Muscle layer of colon (tissue), 2 donors: Measurements from ENCODE around the gene MSMP.
A peak's percentile ranks its signal among the peaks of the same experiment; 100 is the strongest.

ENCODE experiments used
- H3K27ac ChIP-seq: one replicate; pipeline ENCODE4 v1.7.0; 2013; ENCODE audit warnings: low read depth, mild to moderate bottlenecking, low read length, moderate library complexity
- H3K27me3 ChIP-seq, 2 donors: one replicate each; pipeline ENCODE4 v1.7.0; 2013; ENCODE audit warnings: low read length in 2 of 2, mild to moderate bottlenecking in 2 of 2; ENCODE audit not compliant: insufficient read depth in 2 of 2, control insufficient read depth in 1 of 2
- H3K36me3 ChIP-seq: one replicate; pipeline ENCODE4 v1.7.0; 2013; ENCODE audit warnings: mild to moderate bottlenecking, low read length; ENCODE audit not compliant: insufficient read depth
- H3K4me1 ChIP-seq: one replicate; pipeline ENCODE4 v1.7.0; 2013; ENCODE audit warnings: mild to moderate bottlenecking, low read length; ENCODE audit not compliant: insufficient read depth
- H3K4me3 ChIP-seq, 2 donors: one replicate each; pipeline ENCODE4 v1.7.0; 2013; ENCODE audit warnings: low read length in 2 of 2, low read depth in 1 of 2, mild to moderate bottlenecking in 1 of 2, moderate library complexity in 1 of 2
- H3K9ac ChIP-seq: one replicate; pipeline ENCODE4 v1.7.0; 2013; ENCODE audit warnings: low read length
- H3K9me3 ChIP-seq: one replicate; pipeline ENCODE4 v1.7.0; 2013; ENCODE audit warnings: mild to moderate bottlenecking, low read length
- donor health status: abdominal sarcoma.
- donor health status: Adenocarcinoma of cecum.

MSMP gene

GRCh38 chr9:35738924-35739323, 15.2 kb downstream of the MSMP start:
- no peaks in the 10 kb centered on the region for H3K27me3 ChIP-seq
- H3K4me1 ChIP-seq: peaks cover 6% of the 10 kb centered on the region
- no peak overlapping the region for H3K9ac ChIP-seq
- no peak overlapping the region for H3K27ac ChIP-seq
- H3K36me3 ChIP-seq: peaks cover 95% of the 10 kb centered on the region
- no peak overlapping the region for H3K4me3 ChIP-seq
- no peaks in the 10 kb centered on the region for H3K9me3 ChIP-seq

DNA sequence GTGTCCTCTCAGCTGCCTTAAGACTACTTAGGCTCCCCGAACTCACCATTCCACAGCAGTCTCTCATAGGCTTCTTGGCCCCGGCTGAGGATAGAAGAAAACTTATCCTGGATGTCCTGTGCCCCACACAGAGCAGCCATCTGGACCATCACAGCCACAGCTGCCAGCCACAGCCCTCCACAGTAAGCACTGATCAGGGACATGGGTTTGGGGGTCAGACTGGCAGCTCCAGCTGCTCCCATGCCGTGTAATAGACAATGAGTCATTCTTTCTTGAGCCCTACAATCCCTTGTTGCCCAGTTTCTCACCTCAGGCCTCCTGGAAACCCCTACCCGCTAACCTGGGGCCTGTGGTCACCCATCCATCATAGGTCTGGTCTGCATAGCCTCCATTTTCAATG, 15.9 kb downstream of the MSMP start:
- Histone ChIP-seq H3K9me3 (no peaks in the 10 kb centered on the region), H3K9ac (no peak overlapping the region), H3K27ac (no peak overlapping the region), H3K27me3 (no peaks in the 10 kb centered on the region), H3K4me3 (no peak overlapping the region), H3K4me1 (peaks cover 14% of the 10 kb centered on the region), H3K36me3 (peaks cover 87% of the 10 kb centered on the region)

GRCh38 chr9:35737143-35737542, 16.9 kb downstream of the MSMP start:
- Histone ChIP-seq H3K9ac (no peak overlapping the region), H3K36me3 (peaks cover 77% of the 10 kb centered on the region), H3K4me3 (no peak overlapping the region), H3K4me1 (peaks cover 17% of the 10 kb centered on the region), H3K27ac (no peak overlapping the region), H3K9me3 (no peaks in the 10 kb centered on the region), H3K27me3 (no peaks in the 10 kb centered on the region)

DNA sequence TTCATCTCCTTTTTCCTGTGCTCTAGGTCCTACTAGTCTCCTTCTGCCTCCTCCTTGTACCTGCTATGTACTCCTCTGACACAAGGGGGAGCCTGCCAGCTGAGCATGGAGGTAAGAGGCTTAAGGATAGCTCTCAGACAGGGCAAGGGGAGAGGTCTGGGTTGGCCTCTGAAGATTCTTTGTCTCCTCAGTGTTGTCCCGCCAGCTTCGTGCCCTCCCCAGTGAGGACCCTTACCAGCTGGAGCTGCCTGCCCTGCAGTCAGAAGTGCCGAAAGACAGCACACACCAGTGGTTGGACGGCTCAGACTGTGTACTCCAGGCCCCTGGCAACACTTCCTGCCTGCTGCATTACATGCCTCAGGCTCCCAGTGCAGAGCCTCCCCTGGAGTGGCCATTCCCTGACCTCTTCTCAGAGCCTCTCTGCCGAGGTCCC, 17.9 kb downstream of the MSMP start:
- Histone ChIP-seq H3K27me3 (no peaks in the 10 kb centered on the region), H3K27ac (peak overlapping the region; percentile 2), H3K9ac (no peak overlapping the region), H3K36me3 (peaks cover 69% of the 10 kb centered on the region), H3K9me3 (no peaks in the 10 kb centered on the region), H3K4me3 (no peak overlapping the region), H3K4me1 (peaks cover 17% of the 10 kb centered on the region)

DNA sequence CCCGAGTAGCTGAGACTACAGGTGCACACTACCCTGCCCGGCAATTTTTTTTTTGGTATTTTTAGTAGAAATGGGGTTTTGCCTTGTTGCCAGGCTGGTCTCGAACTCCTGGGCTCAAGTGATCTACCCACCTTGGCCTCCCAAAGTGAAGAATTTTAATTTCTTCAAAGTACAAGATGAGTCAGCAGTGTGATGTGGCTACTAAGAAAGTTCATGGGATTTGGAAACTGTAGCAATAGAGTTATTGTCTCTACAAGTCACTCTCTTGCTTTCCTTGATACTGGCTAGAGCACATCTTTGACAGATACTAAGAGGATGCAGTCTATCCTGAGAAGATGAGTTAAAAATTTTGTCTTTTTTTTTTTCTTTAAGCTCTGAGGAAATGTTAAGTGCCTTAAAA, 20.0 kb downstream of the MSMP start:
- Histone ChIP-seq H3K27me3 (no peaks in the 10 kb centered on the region), H3K4me1 (peaks cover 38% of the 10 kb centered on the region), H3K27ac (peak overlapping the region; percentile 27), H3K36me3 (peaks cover 49% of the 10 kb centered on the region), H3K9ac (no peak overlapping the region), H3K4me3 (no peak overlapping the region), H3K9me3 (no peaks in the 10 kb centered on the region)

DNA sequence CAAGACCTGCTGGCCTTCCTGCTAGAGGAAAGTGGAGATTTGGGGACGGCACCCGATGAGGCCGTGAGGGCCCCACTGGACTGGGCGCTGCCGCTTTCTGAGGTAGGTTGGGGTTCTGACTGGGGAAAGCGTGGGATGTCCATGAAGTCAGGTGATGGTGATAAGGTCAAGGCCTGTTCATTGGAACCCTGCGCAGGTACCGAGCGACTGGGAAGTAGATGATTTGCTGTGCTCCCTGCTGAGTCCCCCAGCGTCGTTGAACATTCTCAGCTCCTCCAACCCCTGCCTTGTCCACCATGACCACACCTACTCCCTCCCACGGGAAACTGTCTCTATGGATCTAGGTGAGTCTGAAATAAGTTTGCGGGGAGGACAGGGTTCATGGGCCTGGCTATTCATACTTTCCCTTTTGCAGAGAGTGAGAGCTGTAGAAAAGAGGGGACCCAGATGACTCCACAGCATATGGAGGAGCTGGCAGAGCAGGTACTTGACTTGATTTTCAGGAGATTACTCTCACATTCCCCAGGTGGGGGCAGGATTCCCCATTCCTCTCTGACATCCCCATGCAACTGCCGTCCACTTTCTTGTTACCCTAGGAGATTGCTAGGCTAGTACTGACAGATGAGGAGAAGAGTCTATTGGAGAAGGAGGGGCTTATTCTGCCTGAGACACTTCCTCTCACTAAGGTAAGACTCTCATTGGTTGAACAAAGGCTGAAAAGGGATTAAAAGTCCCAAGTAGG, 21.1 kb downstream of the MSMP start:
- no peaks in the 10 kb centered on the region for H3K9me3 ChIP-seq
- peak overlapping the region; percentile 95 for H3K9ac ChIP-seq
- peak overlapping the region; percentile 95 for H3K27ac ChIP-seq
- peaks cover 49% of the 10 kb centered on the region for H3K4me1 ChIP-seq
- H3K4me3 ChIP-seq: peak overlapping the region; percentile 60 to 92
- H3K27me3 ChIP-seq: no peaks in the 10 kb centered on the region
- H3K36me3 ChIP-seq: peaks cover 37% of the 10 kb centered on the region

DNA sequence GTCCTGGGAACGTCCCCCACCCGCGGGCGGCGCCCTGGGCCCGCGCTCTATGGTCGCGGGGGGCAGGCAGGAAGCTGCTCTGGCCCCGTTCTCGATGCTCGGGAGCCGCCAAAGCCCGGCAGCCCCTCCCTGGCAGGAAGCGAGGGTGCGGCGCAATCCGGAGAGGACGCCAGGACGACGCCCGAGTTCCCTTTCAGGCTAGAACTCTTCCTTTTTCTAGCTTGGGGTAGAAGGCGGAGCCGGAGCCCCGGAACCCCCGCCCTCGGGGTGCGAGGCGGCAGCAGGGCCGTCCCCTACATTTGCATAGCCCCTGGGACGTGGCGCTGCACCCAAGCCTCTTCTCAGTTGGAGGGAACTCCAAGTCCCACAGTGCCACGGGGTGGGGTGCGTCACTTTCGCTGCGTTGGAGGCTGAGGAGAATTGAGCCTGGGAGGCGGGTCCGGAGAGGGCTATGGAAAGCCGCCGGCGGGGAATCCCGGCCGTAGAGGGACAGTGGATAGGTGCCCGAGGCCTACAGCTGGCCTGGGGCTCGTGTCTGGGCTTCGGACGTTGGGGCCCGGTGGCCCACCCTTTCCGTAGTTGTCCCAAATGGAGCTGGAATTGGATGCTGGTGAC, 21.8 kb downstream of the MSMP start, which contains the start of the genes CREB3 and TLN1:
CREB3 (plus strand) TSS at position 482 of the 615 bp plus-strand sequence; CDS start at position 589, 107 bp downstream.
TLN1 (minus strand) TSS at position 11 of the 615 bp plus-strand sequence. CDS start 6,501 bp downstream, outside the sequence.
- Histone ChIP-seq H3K27me3 (no peaks in the 10 kb centered on the region), H3K9me3 (no peaks in the 10 kb centered on the region), H3K4me1 (peaks cover 56% of the 10 kb centered on the region), H3K9ac (peak within 1 kb of the TSS; percentile 99), H3K36me3 (peaks cover 31% of the 10 kb centered on the region), H3K27ac (peak within 1 kb of the TSS; percentile 95), H3K4me3 (peak within 1 kb of the TSS; percentile 60 to 92)

- Histone ChIP-seq H3K4me1 (peaks cover 63% of the 10 kb centered on the region), H3K9ac (peak overlapping the region; percentile 99), H3K36me3 (peaks cover 24% of the 10 kb centered on the region), H3K4me3 (peak overlapping the region; percentile 30 to 73), H3K9me3 (no peaks in the 10 kb centered on the region), H3K27ac (peak overlapping the region; percentile 95), H3K27me3 (no peaks in the 10 kb centered on the region)
Measured at GRCh38 chr9:35731415-35732184, 22.5 kb downstream of the MSMP start.

GRCh38 chr9:35730486-35730854, 23.6 kb downstream of the MSMP start:
- Histone ChIP-seq H3K9ac (peak overlapping the region; percentile 99), H3K27ac (peak overlapping the region; percentile 95), H3K4me1 (peaks cover 72% of the 10 kb centered on the region), H3K27me3 (no peaks in the 10 kb centered on the region), H3K4me3 (peak overlapping the region; percentile 30 to 73), H3K9me3 (no peaks in the 10 kb centered on the region), H3K36me3 (peaks cover 20% of the 10 kb centered on the region)

DNA sequence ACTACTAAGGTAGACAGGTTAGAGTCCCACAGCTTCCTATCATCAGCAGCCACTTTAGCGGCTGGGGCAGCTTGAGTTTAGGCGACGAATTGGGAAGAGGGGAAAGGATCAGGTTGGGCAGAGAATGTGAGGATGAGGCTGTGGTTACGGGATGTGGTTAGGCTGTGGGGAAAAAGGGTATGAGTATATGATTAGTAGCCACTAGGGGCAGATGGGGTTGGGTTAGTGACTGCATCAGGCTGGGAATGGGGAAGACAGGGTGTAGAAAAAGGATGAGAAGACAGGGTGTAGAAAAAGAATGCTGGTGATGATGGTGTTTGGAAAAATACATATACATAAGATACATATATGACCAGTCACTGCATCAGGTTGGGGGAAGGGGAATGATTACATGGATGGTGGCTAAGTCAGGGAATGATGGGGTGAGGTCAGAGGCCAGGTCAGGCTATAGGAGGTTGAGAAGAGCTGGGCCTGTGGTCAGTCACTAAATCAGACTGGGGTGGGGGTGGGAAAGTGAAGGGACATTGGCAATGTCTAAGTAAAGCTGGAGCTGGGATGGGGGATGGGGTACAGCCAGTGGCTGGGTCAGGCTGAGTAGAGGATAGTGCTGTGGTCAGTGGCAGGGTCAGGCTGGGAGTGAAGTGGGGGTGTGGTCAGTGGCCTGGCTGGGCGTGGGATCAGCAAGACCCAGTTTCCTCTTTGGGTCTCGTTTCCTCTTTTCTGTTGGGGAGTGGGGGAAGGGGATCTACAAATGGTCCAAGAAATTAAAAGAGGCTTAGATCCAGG, 24.2 kb downstream of the MSMP start:
- Histone ChIP-seq H3K36me3 (peaks cover 20% of the 10 kb centered on the region), H3K27ac (peak overlapping the region; percentile 95), H3K9ac (peak overlapping the region; percentile 99), H3K27me3 (no peaks in the 10 kb centered on the region), H3K9me3 (no peaks in the 10 kb centered on the region), H3K4me1 (peaks cover 74% of the 10 kb centered on the region), H3K4me3 (peak overlapping the region; percentile 40 to 73)
